Lower leg skin (tissue), 4 donors: ENCODE measurements around the gene GSTT2. TPM values are rescaled to one million over a fixed set of nuclear protein-coding genes. Genes with fewer than 3 reads are reported as not detected.

Experiments
- DNase-seq, 2 donors: peaks; one replicate each; pipeline ENCODE4 v3.0.0-alpha.2; 2019; ENCODE audit warnings: low spot score in 2 of 2
- H3K4me3 ChIP-seq: fragments of 200-600 bp; sonication (generic); 2 replicates; pipeline ENCODE4 v1.5.1; 2017; ENCODE audit warnings: mild to moderate bottlenecking, low read depth; ENCODE audit not compliant: poor library complexity, severe bottlenecking
- POLR2A ChIP-seq, 2 donors: fragments of 450-650 bp; IDR thresholded peaks; one replicate each; pipeline ENCODE4 v1.6.1; 2016 to 2017; ENCODE audit warnings: antibody characterized with exemption in 2 of 2, mild to moderate bottlenecking in 1 of 2, moderate library complexity in 1 of 2
- WGBS, 2 donors: methylation state at CpG; one replicate each; pipeline ENCODE4 v1.1.5; 2018; 5-methylcytosine and 5-hydroxymethylcytosine counted together
- intact Hi-C: fragments of 100-400 bp; cut with DNase I; formaldehyde crosslinking; loops from one replicate; pipeline ENCODE4 v1.15.0; 2023; ENCODE audit warnings: low total_unique reads
- total RNA-seq, 4 donors: library from RNA; depleted of rRNA; stranded (reverse); fragments of >200 nt; gene quantifications; one replicate each; pipeline ENCODE4 v1.1.0, GENCODE V29; 2016
- TF ChIP-seq, protein P1 (sequence below), 3 donors: fragments of 450-650 bp; IDR thresholded peaks; one replicate each; pipeline ENCODE4 v1.5.1; 2016; ENCODE audit warnings: antibody characterized with exemption in 3 of 3, mild to moderate bottlenecking in 3 of 3, moderate library complexity in 2 of 3

The GSTT2 gene
- total RNA-seq, 4 donors from 2014 or later, result 0.88 to 1.4 TPM; not detected in 2

DNA sequence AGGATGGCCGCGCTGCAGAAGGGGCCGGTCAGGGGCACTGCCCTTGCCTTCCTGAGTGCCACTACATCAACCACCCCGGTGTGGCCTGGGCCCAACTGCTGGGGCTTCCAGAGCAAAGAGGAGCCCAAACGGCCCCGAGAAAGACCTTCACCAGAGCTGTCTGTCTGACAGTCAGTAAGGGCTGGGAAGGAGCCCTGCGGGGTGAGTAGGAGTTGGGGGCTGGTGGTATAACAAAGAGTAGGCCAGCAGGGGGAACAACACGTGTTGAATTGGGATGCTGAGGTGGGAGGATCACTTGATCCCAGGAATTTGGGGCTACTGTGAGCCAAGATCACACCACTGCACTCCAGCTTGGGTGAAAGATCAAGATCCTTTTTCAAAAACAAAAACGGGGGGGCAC, 21.4 kb downstream of the GSTT2 start:
- DNase-seq, result no peak
- no peak overlapping the region for H3K4me3 ChIP-seq
- TF ChIP-seq POLR2A (IDR thresholded peaks at IDR 0.05), result no peak
- TF ChIP-seq, protein P1, sequence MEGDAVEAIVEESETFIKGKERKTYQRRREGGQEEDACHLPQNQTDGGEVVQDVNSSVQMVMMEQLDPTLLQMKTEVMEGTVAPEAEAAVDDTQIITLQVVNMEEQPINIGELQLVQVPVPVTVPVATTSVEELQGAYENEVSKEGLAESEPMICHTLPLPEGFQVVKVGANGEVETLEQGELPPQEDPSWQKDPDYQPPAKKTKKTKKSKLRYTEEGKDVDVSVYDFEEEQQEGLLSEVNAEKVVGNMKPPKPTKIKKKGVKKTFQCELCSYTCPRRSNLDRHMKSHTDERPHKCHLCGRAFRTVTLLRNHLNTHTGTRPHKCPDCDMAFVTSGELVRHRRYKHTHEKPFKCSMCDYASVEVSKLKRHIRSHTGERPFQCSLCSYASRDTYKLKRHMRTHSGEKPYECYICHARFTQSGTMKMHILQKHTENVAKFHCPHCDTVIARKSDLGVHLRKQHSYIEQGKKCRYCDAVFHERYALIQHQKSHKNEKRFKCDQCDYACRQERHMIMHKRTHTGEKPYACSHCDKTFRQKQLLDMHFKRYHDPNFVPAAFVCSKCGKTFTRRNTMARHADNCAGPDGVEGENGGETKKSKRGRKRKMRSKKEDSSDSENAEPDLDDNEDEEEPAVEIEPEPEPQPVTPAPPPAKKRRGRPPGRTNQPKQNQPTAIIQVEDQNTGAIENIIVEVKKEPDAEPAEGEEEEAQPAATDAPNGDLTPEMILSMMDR (IDR thresholded peaks at IDR 0.05), result no peak
- WGBS, 2 donors, result 82 to 89% methylated on average over 9 of the region's 9 CpGs
- intact Hi-C loops, result no loop called here

GRCh38 chr22:24002272-24002671, 22.3 kb downstream of the GSTT2 start:
- intact Hi-C loops, result no loop called here
- H3K4me3 ChIP-seq, result no peak overlapping the region
- 87 to 90% methylated on average over 10 of the region's 10 CpGs for WGBS, 2 donors
- no peak for DNase-seq
- TF ChIP-seq POLR2A (IDR thresholded peaks at IDR 0.05), result no peak
- TF ChIP-seq, protein P1 (IDR thresholded peaks at IDR 0.05), result no peak

- intact Hi-C loops, result no loop called here
- no peak overlapping the region for H3K4me3 ChIP-seq
- no peak for DNase-seq
- WGBS, 2 donors, result 67 to 68% methylated on average over 5 of the region's 5 CpGs
- TF ChIP-seq POLR2A (IDR thresholded peaks at IDR 0.05), result no peak
- TF ChIP-seq, protein P1 (IDR thresholded peaks at IDR 0.05), result no peak
These were observed 22.9 kb downstream of the GSTT2 start for GRCh38 chr22:24002851-24003250.

- 74% methylated on average over 9 of the region's 9 CpGs for WGBS, 2 donors
- intact Hi-C loops, result no loop called here
- no peak for TF ChIP-seq POLR2A (IDR thresholded peaks at IDR 0.05)
- TF ChIP-seq, protein P1 (IDR thresholded peaks at IDR 0.05), result no peak
- no peak for DNase-seq
- no peak overlapping the region for H3K4me3 ChIP-seq
These were observed 24.0 kb downstream of the GSTT2 start for GRCh38 chr22:24003887-24004286.

- intact Hi-C loops, result no loop called here
- TF ChIP-seq, protein P1 (IDR thresholded peaks at IDR 0.05), result no peak
- TF ChIP-seq POLR2A (IDR thresholded peaks at IDR 0.05), result no peak
- H3K4me3 ChIP-seq, result no peak within 1 kb of the TSS
- WGBS, 2 donors, result 69 to 70% methylated on average over 6 of the region's 6 CpGs
- no peak for DNase-seq
These were observed 25.3 kb downstream of the GSTT2 start, which contains the start of gene GSTT4 for GRCh38 chr22:24005201-24005600. Gene GSTT4 (minus strand): TSS chr22:24005453. CDS start chr22:24005356, 97 bp downstream.

- no peak for DNase-seq
- 63 to 67% methylated on average over 10 of the region's 10 CpGs for WGBS, 2 donors
- TF ChIP-seq, protein P1 (IDR thresholded peaks at IDR 0.05), result no peak
- TF ChIP-seq POLR2A (IDR thresholded peaks at IDR 0.05), result no peak
- H3K4me3 ChIP-seq, result no peak overlapping the region
- intact Hi-C loops, result no loop called here
These were observed 26.4 kb downstream of the GSTT2 start for GRCh38 chr22:24006207-24006913.
